HepG2 (cell line): Measurements from ENCODE around the gene CEP131. TPM values are rescaled to one million over a fixed set of nuclear protein-coding genes. Genes with fewer than 3 reads are reported as not detected.

Experiments
- DR1 ChIP-seq: sonication (generic); formaldehyde crosslinking; IDR thresholded peaks from 2 replicates; pipeline ENCODE4 v1.8.0; 2021; ENCODE audit warnings: mild to moderate bottlenecking, missing genetic modification reagents, inconsistent platforms
- ETS1 ChIP-seq: sonication (generic); formaldehyde crosslinking; IDR thresholded peaks from 2 replicates; pipeline ENCODE4 v1.4.0; 2020; ENCODE audit warnings: missing genetic modification reagents
- HOXD1 ChIP-seq: sonication (generic); formaldehyde crosslinking; IDR thresholded peaks from 2 replicates; pipeline ENCODE4 v1.5.0; 2020; ENCODE audit warnings: missing genetic modification reagents
- ZBTB43 ChIP-seq: sonication (generic); formaldehyde crosslinking; conservative IDR thresholded peaks from 2 replicates; pipeline ENCODE4 v1.4.0; 2020; ENCODE audit warnings: missing genetic modification reagents
- ZNF235 ChIP-seq: sonication (generic); formaldehyde crosslinking; IDR thresholded peaks from 2 replicates; pipeline ENCODE4 v1.8.1; 2023; ENCODE audit warnings: mild to moderate bottlenecking, missing genetic modification reagents, borderline replicate concordance
- ZNF44 ChIP-seq: sonication (generic); formaldehyde crosslinking; IDR thresholded peaks from 2 replicates; pipeline ENCODE4 v1.5.1; 2020; ENCODE audit warnings: mild to moderate bottlenecking, missing genetic modification reagents
- ZNF441 ChIP-seq: sonication (generic); formaldehyde crosslinking; IDR thresholded peaks from 2 replicates; pipeline ENCODE4 v1.7.0; 2021; ENCODE audit warnings: missing genetic modification reagents, borderline replicate concordance
- ZNF530 ChIP-seq: sonication (generic); formaldehyde crosslinking; IDR thresholded peaks from 2 replicates; pipeline ENCODE4 v1.5.0; 2020; ENCODE audit warnings: low read depth, mild to moderate bottlenecking, missing genetic modification reagents
- ZNF598 ChIP-seq: sonication (generic); formaldehyde crosslinking; IDR thresholded peaks from 2 replicates; pipeline ENCODE4 v1.5.1; 2020; ENCODE audit warnings: mild to moderate bottlenecking, missing genetic modification reagents, borderline replicate concordance
- ZNF761 ChIP-seq: sonication (generic); formaldehyde crosslinking; conservative IDR thresholded peaks from 2 replicates; pipeline ENCODE4 v1.4.0; 2020; ENCODE audit warnings: mild to moderate bottlenecking, missing genetic modification reagents
- ZNF766 ChIP-seq: sonication (generic); formaldehyde crosslinking; IDR thresholded peaks from 2 replicates; pipeline ENCODE4 v1.5.0; 2020; ENCODE audit warnings: missing genetic modification reagents, borderline replicate concordance
- polyA plus RNA-seq, 8 experiments: library from polyadenylated mRNA; depleted of rRNA in 3 of 8; stranded (reverse) in 7 of 8; unstranded in 1 of 8; fragments of >200 nt; fragmentation: Illumina TruSeq in 4 of 8; extraction: Trizol in 4 of 8; gene quantifications; 2 replicates each; pipeline versions ENCODE4 v1.2.1 to v1.2.3, GENCODE V29; 2011 to 2016; ENCODE audit warnings: low read depth in 4 of 8, missing spikeins in 1 of 8, mixed read lengths in 1 of 8; ENCODE audit not compliant: insufficient read depth in 1 of 8
- total RNA-seq, 5 experiments: library from RNA; depleted of rRNA; stranded (reverse); fragments of >200 nt; fragmentation: Illumina TruSeq; extraction: Trizol; gene quantifications; 2 replicates each; pipeline ENCODE4 v1.2.3, GENCODE V29; 2016; ENCODE audit warnings: low read depth in 1 of 5
- TF ChIP-seq, protein P1 (sequence below), 2 experiments: fragments of 450-650 bp in 1 of 2; sonication (generic) in 1 of 2; formaldehyde crosslinking in 1 of 2; IDR thresholded peaks; 2 replicates each; pipeline versions ENCODE4 v1.6.1 to v1.8.0; 2016 to 2022; ENCODE audit warnings: antibody characterized with exemption in 1 of 2, mild to moderate bottlenecking in 1 of 2, missing genetic modification reagents in 1 of 2
- TF ChIP-seq, protein P2 (sequence below): sonication (generic); formaldehyde crosslinking; IDR thresholded peaks from 2 replicates; pipeline ENCODE4 v1.8.0; 2022; ENCODE audit warnings: mild to moderate bottlenecking, missing genetic modification reagents; ENCODE audit not compliant: insufficient replicate concordance

The CEP131 gene
- total and polyA plus RNA-seq, 2 of the 13 experiments (the other 11 are each of a cell fraction or from before 2014, with no cell fraction given): 5.0 to 16.8 TPM

DNA sequence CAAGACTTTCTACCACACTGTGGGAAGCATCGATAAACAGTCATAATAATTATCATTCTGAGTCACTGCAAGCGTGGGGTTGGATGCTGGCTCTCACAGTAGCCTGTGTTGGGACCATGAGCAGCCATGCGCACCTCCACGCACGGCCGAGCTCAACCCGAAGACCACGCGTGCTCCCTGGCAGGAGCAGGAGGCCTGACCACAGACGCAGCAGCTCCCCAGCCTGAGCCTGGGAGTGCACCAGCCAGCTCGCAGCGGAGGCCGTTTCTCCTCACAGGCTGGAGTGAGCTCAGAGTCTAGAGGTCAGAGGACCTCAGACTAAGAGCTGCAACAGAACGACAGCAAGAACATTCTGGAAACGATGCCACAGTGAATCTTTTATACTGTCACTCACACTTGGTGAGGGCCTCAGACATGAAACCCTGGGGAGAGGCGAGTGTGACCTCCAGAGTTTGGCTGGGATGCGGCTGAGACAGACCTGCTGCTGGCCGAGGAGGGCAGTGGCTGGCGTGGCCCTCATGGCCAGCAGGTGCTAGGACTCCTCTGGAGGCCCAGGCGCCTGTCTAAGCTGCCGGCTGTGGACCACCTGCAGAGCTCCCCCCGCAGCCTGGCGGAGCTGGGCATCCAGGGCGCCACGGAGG, 22.4 kb upstream of the CEP131 start (continued):
- TF ChIP-seq, protein P1, sequence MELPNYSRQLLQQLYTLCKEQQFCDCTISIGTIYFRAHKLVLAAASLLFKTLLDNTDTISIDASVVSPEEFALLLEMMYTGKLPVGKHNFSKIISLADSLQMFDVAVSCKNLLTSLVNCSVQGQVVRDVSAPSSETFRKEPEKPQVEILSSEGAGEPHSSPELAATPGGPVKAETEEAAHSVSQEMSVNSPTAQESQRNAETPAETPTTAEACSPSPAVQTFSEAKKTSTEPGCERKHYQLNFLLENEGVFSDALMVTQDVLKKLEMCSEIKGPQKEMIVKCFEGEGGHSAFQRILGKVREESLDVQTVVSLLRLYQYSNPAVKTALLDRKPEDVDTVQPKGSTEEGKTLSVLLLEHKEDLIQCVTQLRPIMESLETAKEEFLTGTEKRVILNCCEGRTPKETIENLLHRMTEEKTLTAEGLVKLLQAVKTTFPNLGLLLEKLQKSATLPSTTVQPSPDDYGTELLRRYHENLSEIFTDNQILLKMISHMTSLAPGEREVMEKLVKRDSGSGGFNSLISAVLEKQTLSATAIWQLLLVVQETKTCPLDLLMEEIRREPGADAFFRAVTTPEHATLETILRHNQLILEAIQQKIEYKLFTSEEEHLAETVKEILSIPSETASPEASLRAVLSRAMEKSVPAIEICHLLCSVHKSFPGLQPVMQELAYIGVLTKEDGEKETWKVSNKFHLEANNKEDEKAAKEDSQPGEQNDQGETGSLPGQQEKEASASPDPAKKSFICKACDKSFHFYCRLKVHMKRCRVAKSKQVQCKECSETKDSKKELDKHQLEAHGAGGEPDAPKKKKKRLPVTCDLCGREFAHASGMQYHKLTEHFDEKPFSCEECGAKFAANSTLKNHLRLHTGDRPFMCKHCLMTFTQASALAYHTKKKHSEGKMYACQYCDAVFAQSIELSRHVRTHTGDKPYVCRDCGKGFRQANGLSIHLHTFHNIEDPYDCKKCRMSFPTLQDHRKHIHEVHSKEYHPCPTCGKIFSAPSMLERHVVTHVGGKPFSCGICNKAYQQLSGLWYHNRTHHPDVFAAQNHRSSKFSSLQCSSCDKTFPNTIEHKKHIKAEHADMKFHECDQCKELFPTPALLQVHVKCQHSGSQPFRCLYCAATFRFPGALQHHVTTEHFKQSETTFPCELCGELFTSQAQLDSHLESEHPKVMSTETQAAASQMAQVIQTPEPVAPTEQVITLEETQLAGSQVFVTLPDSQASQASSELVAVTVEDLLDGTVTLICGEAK (IDR thresholded peaks at IDR 0.05): no peak
- TF ChIP-seq, protein P1 (CRISPR knock-in tag; IDR thresholded peaks at IDR 0.05): no peak; the same call in 1 of the 2 replicates
- TF ChIP-seq ZNF761 (no peak), ZNF766 (CRISPR knock-in tag) (no peak), DR1 (no peak), ZNF598 (CRISPR knock-in tag) (no peak), ZNF235 (CRISPR knock-in tag) (peak; percentile 54; the same call in 1 of the 2 replicates), ZNF441 (CRISPR knock-in tag) (no peak), HOXD1 (CRISPR knock-in tag) (no peak), ZNF44 (CRISPR knock-in tag) (0 out of 2 replicates have a peak, but pooled peaks have one; percentile 76), ZBTB43 (CRISPR knock-in tag) (0 out of 2 replicates have a peak, but pooled peaks have one; percentile 15), ZNF530 (CRISPR knock-in tag) (no peak), ETS1 (CRISPR knock-in tag) (no peak)
- TF ChIP-seq, protein P2, sequence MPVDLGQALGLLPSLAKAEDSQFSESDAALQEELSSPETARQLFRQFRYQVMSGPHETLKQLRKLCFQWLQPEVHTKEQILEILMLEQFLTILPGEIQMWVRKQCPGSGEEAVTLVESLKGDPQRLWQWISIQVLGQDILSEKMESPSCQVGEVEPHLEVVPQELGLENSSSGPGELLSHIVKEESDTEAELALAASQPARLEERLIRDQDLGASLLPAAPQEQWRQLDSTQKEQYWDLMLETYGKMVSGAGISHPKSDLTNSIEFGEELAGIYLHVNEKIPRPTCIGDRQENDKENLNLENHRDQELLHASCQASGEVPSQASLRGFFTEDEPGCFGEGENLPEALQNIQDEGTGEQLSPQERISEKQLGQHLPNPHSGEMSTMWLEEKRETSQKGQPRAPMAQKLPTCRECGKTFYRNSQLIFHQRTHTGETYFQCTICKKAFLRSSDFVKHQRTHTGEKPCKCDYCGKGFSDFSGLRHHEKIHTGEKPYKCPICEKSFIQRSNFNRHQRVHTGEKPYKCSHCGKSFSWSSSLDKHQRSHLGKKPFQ (CRISPR knock-in tag): no peak
